HepG2 (cell line): ENCODE data around the gene C1QTNF6. TPM values are rescaled to one million over a fixed set of nuclear protein-coding genes. Genes with fewer than 3 reads are reported as not detected.
A peak's percentile ranks its signal among the peaks of the same experiment; 100 is the strongest.

Experiments used
- ATAC-seq: fragments of 200-7000 bp; cut with Tn5 transposase; 3 replicates; pipeline ENCODE4 v1.9.1; 2020; ENCODE audit warnings: mild to moderate bottlenecking, moderate library complexity
- BruUV-seq: library from RNA; stranded (reverse); fragments of 400-500 nt; replicated peaks from 2 replicates; lab custom pipeline; 2021; lab: Mats Ljungman, UMichigan
- CTCF ChIA-PET: fragments of 300-600 bp; formaldehyde crosslinking; extraction: SDS; loops from one replicate; lab custom pipeline; 2021; ENCODE audit warnings: low total read pairs, inconsistent platforms, low intra/inter-chr PET ratio; lab: Yijun Ruan, JAX
- POLR2A ChIA-PET: fragments of 350-600 bp; sonication (Branson Sonifier 250); formaldehyde crosslinking; loops from one replicate; lab custom pipeline; 2020; ENCODE audit warnings: antibody characterized with exemption, inconsistent platforms; lab: Yijun Ruan, JAX
- DNase-seq: peaks from one replicate; pipeline ENCODE4 v3.0.0-alpha.2; 2015; ENCODE audit warnings: low spot score
- FAIRE-seq: peaks from 3 replicates; lab custom pipeline; 2011; peaks lifted over from hg19 to GRCh38; lab: Jason Lieb, UNC
- H2AFZ ChIP-seq: one replicate; pipeline ENCODE4 v1.6.1; 2011; ENCODE audit warnings: low read length, inconsistent platforms
- H3K27ac ChIP-seq: fragments of 300-600 bp; 3 replicates; pipeline ENCODE4 v1.8.0; 2011; ENCODE audit warnings: mixed run types, mild to moderate bottlenecking, mixed read lengths, low read length, inconsistent platforms; ENCODE audit not compliant: insufficient read depth; ENCODE audit errors: extremely low read length
- H3K27me3 ChIP-seq, 2 experiments: fragments of 200-600 bp in 1 of 2; 2 replicates in 1 of 2; 3 replicates in 1 of 2; pipeline versions ENCODE4 v1.6.0 to v1.8.0; 2011; ENCODE audit warnings: low read length in 2 of 2, mild to moderate bottlenecking in 2 of 2, moderate library complexity in 2 of 2, inconsistent platforms in 1 of 2; ENCODE audit not compliant: insufficient read depth in 2 of 2, control insufficient read depth in 1 of 2
- H3K36me3 ChIP-seq, 2 experiments: fragments of 200-600 bp in 1 of 2; replicated peaks in 1 of 2; 2 replicates in 1 of 2; 3 replicates in 1 of 2; pipeline versions ENCODE4 v1.5.1 to v1.8.0; 2011; ENCODE audit warnings: low read length in 2 of 2, inconsistent platforms in 1 of 2; ENCODE audit not compliant: insufficient read depth in 2 of 2, control insufficient read depth in 1 of 2
- H3K4me1 ChIP-seq: 2 replicates; pipeline ENCODE4 v1.5.1; 2012; ENCODE audit warnings: low read length, inconsistent platforms; ENCODE audit not compliant: insufficient read depth
- H3K4me2 ChIP-seq: 2 replicates; pipeline ENCODE4 v1.6.0; 2011; ENCODE audit warnings: low read depth, low read length, inconsistent platforms
- H3K4me3 ChIP-seq, 3 experiments: fragments of 200-600 bp in 1 of 3; sonication (generic), shearing (Covaris generic) in 1 of 3; replicated peaks in 1 of 3; 2 replicates each; pipeline ENCODE4 v1.5.1; 2011 to 2016; ENCODE audit warnings: low read length in 3 of 3, inconsistent platforms in 2 of 3, low read depth in 2 of 3, mild to moderate bottlenecking in 2 of 3, control low read depth in 1 of 3, mixed read lengths in 1 of 3; ENCODE audit not compliant: insufficient read depth in 1 of 3
- H3K79me2 ChIP-seq: one replicate; pipeline ENCODE4 v1.6.1; 2011; ENCODE audit warnings: low read length, inconsistent platforms; ENCODE audit not compliant: insufficient read depth
- H3K9ac ChIP-seq: 2 replicates; pipeline ENCODE4 v1.6.0; 2011; ENCODE audit warnings: mild to moderate bottlenecking, low read depth, low read length, inconsistent platforms; ENCODE audit not compliant: insufficient read depth
- H3K9me3 ChIP-seq: 2 replicates; pipeline ENCODE4 v1.5.1; 2012; ENCODE audit warnings: mild to moderate bottlenecking, low read length
- H4K20me1 ChIP-seq: 2 replicates; pipeline ENCODE4 v1.6.0; 2011; ENCODE audit warnings: inconsistent platforms, mild to moderate bottlenecking, low read length, moderate library complexity; ENCODE audit not compliant: insufficient read depth
- HDAC2 ChIP-seq: sonication (generic); formaldehyde crosslinking; IDR thresholded peaks from 2 replicates; pipeline ENCODE4 v1.4.0; 2020; ENCODE audit warnings: missing genetic modification reagents
- ZNF577 ChIP-seq: sonication (generic); formaldehyde crosslinking; IDR thresholded peaks from 2 replicates; pipeline ENCODE4 v1.4.0; 2020; ENCODE audit warnings: mild to moderate bottlenecking, low read depth, missing genetic modification reagents, borderline replicate concordance
- ZNF605 ChIP-seq: sonication (generic); formaldehyde crosslinking; IDR thresholded peaks from 2 replicates; pipeline ENCODE4 v1.8.0; 2022; ENCODE audit warnings: mild to moderate bottlenecking, missing genetic modification reagents
- WGBS: methylation state at CpG from one replicate; pipeline ENCODE4 v1.1.6; 2017; ENCODE audit warnings: low lambda C conversion rate; 5-methylcytosine and 5-hydroxymethylcytosine counted together
- in situ Hi-C: cut with HindIII; loops from 2 replicates; pipeline ENCODE4 v1.10.0; 2017; ENCODE audit warnings: low pct_unique_long_range_greater_than_20kb; ENCODE audit not compliant: extremely low pct_ligation_motif_present
- intact Hi-C: fragments of 100-400 bp; cut with micrococcal nuclease; formaldehyde crosslinking; loops from one replicate; pipeline ENCODE4 v1.10.0; 2022; ENCODE audit not compliant: unreplicated experiment
- polyA plus RNA-seq, 8 experiments: library from polyadenylated mRNA; depleted of rRNA in 3 of 8; stranded (reverse) in 7 of 8; unstranded in 1 of 8; fragments of >200 nt; fragmentation: Illumina TruSeq in 4 of 8; extraction: Trizol in 4 of 8; gene quantifications; 2 replicates each; pipeline versions ENCODE4 v1.2.1 to v1.2.3, GENCODE V29; 2011 to 2016; ENCODE audit warnings: low read depth in 4 of 8, missing spikeins in 1 of 8, mixed read lengths in 1 of 8; ENCODE audit not compliant: insufficient read depth in 1 of 8
- total RNA-seq, 5 experiments: library from RNA; depleted of rRNA; stranded (reverse); fragments of >200 nt; fragmentation: Illumina TruSeq; extraction: Trizol; gene quantifications; 2 replicates each; pipeline ENCODE4 v1.2.3, GENCODE V29; 2016; ENCODE audit warnings: low read depth in 1 of 5
- TF ChIP-seq, protein P1 (sequence below): sonication (generic); formaldehyde crosslinking; IDR thresholded peaks from 2 replicates; pipeline ENCODE4 v1.8.0; 2022; ENCODE audit warnings: mild to moderate bottlenecking, missing genetic modification reagents
- TF ChIP-seq, protein P2 (sequence below): IDR thresholded peaks from 2 replicates; pipeline ENCODE4 v1.6.1; 2016; ENCODE audit warnings: control low read depth

C1QTNF6 gene
- total and polyA plus RNA-seq, 2 of the 13 experiments (the other 11 are each of a cell fraction or from before 2014, with no cell fraction given), result 2.7 to 6.9 TPM

DNA sequence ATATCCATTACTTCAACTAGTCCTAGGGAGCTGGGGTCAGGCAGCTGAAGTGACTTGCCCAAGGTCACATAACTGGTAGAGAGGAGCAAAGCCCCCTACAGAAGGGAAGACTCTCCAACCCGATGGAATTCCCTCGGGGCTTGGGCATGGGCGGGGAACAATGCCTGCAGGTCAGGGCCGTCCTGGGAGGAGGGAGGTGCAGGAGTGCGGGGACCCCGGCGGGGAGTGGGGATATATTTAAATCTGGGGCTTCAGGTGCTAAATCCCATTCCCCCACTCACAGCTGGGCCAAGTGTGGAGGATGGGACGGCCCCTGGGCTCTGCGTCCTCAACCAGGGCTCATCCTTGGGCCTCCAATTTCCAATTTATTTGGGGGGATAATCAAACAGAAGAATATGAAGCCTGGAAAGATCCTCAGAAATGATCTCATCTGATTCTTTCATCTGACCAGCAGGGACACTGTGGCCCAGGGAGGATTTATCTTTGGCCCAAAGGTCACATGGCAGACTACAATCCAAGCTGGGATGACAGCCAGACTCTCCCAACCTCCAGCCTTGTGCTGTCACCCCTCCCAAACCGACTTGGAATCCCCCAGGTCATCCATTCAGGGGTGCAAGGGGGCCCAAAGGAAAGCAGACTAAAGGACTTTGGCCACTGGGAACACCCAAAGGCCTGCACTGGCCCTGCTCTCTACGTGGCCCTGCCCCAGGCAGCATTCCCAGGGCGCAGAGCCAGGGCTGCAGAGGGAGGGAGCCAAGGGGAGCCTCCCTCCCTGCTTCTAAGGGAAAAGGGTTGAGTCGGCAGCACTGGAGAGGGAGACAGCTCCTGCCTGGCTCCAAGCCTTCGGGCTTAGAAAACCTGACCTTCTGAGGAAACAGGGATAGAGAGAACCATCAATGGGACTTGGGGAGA, 8.7 kb upstream of the C1QTNF6 start (continued):
- TF ChIP-seq, protein P1, sequence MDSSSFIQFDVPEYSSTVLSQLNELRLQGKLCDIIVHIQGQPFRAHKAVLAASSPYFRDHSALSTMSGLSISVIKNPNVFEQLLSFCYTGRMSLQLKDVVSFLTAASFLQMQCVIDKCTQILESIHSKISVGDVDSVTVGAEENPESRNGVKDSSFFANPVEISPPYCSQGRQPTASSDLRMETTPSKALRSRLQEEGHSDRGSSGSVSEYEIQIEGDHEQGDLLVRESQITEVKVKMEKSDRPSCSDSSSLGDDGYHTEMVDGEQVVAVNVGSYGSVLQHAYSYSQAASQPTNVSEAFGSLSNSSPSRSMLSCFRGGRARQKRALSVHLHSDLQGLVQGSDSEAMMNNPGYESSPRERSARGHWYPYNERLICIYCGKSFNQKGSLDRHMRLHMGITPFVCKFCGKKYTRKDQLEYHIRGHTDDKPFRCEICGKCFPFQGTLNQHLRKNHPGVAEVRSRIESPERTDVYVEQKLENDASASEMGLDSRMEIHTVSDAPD (CRISPR knock-in tag), result no peak
- TF ChIP-seq ZNF605 (peak; percentile 30), HDAC2 (CRISPR knock-in tag) (0 out of 2 replicates have a peak, but pooled peaks have one; percentile 31)

DNA sequence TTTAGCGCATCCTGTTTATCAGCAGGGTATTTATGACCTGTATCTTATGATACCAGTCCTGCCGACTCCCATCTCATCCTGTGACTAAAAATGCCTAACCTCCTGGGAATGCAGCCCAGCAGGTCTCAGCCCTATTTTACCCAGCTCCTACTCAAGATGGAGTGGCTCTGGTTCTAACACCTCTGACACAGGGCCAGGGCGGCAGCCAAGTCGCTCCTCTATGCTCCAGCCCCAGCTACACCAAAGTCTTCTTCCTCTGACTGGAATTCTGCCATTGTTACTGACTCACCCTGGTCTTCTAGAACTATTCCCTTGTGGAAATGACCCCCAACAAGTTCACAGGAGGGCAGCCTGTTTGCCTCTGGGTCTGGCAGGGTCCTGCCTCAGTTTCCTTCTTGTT, 7.9 kb upstream of the C1QTNF6 start:
- Histone ChIP-seq H3K4me1 (peaks cover 66% of the 10 kb centered on the region), H3K27ac (peak overlapping the region; percentile 90), H3K27me3 (no peaks in the 10 kb centered on the region), H3K36me3 (no peaks in the 10 kb centered on the region), H2AFZ (no peak overlapping the region), H4K20me1 (peaks cover 3% of the 10 kb centered on the region; the same call in 1 of the 2 replicates), H3K9ac (no peak overlapping the region), H3K4me2 (no peak overlapping the region), H3K79me2 (no peaks in the 10 kb centered on the region), H3K4me3 (no peak overlapping the region), H3K9me3 (no peaks in the 10 kb centered on the region)
- in situ Hi-C loops (loop anchor here (5.0 kb wide), 1 partner anchor 34 kb away; no protein-coding TSS in a partner anchor), intact Hi-C loops (loop anchor here (5.0 kb wide), 1 partner anchor 164 kb away; no protein-coding TSS in a partner anchor)
- TF ChIP-seq, protein P2, sequence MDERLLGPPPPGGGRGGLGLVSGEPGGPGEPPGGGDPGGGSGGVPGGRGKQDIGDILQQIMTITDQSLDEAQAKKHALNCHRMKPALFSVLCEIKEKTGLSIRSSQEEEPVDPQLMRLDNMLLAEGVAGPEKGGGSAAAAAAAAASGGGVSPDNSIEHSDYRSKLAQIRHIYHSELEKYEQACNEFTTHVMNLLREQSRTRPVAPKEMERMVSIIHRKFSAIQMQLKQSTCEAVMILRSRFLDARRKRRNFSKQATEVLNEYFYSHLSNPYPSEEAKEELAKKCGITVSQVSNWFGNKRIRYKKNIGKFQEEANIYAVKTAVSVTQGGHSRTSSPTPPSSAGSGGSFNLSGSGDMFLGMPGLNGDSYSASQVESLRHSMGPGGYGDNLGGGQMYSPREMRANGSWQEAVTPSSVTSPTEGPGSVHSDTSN (CRISPR knock-in tag), result no peak
- no peak for TF ChIP-seq ZNF577 (CRISPR knock-in tag)
- FAIRE-seq (no peak), ATAC-seq (no peak), DNase-seq (no peak)
- 100% methylated on average over 4 of the region's 4 CpGs for WGBS
- BruUV-seq, result no TSS peak
- POLR2A ChIA-PET, result interaction anchor here (2.2 to 3.4 kb wide), 2 partner anchors 8 to 18 kb away, joined by 11 to 22 read pairs; partner anchors contain the start of gene C1QTNF6
- CTCF ChIA-PET, result interaction anchor here (1.1 kb wide), 1 partner anchor 35 kb away, joined by 3 read pairs; no protein-coding TSS in a partner anchor
